ENCODE results near the gene PKIB. TPM values are rescaled to one million over a fixed set of nuclear protein-coding genes. Genes with fewer than 3 reads are reported as not detected.

PKIB gene
- total RNA-seq, 1 donor from 2014 or later, result 3.2 TPM

DNA sequence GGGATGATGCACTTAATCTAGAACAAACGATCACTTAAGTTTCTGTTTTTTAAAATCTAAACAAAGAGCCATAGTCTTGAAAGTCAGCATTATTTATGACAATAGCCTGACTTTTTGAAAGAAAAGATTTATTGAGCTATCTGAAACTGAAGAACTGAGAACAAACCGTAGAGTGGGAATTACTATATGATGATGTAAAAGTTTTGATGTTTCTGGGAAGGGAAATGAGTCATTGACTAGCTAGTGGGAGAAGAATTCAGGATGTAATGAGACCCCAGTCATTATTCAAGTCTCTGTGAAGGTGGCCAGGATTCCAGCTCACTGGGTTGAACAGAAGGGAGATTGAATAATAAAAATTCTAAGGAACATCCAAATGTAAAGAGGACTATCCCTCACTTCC lies 85.9 kb downstream of the PKIB start:
- Histone ChIP-seq H3K27ac (no peak overlapping the region), H3K4me3 (no peak overlapping the region), H3K27me3 (ENCODE audit: low read depth) (no peaks in the 10 kb centered on the region), H3K36me3 (no peaks in the 10 kb centered on the region), H3K4me1 (no peaks in the 10 kb centered on the region), H3K9me3 (no peaks in the 10 kb centered on the region)
- intact Hi-C loops (cut with DNase I), result no loop called here
- DNase-seq (no peak), ATAC-seq (no peak)
- no peak for TF ChIP-seq CTCF (IDR thresholded peaks at IDR 0.05)

GRCh38 chr6:122696853-122697252 lies 86.6 kb downstream of the PKIB start:
- H3K27ac ChIP-seq, result no peak overlapping the region
- no peaks in the 10 kb centered on the region for H3K36me3 ChIP-seq
- H3K27me3 ChIP-seq (ENCODE audit: low read depth), result no peaks in the 10 kb centered on the region
- no peaks in the 10 kb centered on the region for H3K9me3 ChIP-seq
- ATAC-seq (no peak), DNase-seq (no peak)
- no peak overlapping the region for H3K4me3 ChIP-seq
- intact Hi-C loops (cut with DNase I), result no loop called here
- H3K4me1 ChIP-seq, result no peaks in the 10 kb centered on the region
- no peak for TF ChIP-seq CTCF (IDR thresholded peaks at IDR 0.05)

DNA sequence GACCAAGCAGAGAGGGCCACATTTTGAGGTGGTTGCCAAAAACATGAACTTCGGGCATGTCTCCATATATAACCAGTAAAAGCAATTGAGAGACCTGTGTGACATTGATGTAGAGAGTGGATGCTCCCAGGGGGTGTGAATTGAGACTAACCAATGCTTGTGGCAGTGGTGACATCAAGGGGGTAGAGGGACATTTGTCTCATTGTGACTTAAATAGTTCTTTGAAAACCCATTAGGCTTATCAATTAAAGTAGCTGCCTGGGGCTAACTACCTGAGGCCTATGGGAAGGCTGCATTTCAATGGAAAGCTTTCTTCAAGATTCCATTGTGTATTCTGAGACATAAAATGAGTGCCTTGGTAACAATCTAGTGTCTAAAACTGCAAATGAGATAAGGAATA lies 87.3 kb downstream of the PKIB start:
- ATAC-seq, result no peak
- intact Hi-C loops (cut with DNase I), result no loop called here

DNA sequence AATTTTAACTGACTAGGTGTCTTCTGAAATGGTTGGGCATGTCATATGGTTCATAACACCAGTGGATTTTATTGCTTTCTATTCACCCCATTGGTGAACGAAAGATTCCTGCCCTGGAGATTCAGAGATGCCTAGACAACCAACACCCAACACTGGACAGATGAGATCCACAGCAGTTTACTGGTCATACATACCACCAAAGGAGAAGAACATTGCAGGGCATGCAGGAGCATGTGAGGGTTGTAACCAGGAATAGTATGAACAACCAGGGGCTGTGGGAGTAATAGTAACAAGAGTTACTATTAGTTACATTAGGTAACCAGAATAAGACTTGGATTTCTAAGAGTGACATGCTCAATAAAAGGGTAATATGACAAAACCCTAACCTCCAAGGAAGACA lies 91.5 kb downstream of the PKIB start:
- Histone ChIP-seq H3K4me1 (no peaks in the 10 kb centered on the region), H3K4me3 (no peak overlapping the region), H3K36me3 (no peaks in the 10 kb centered on the region), H3K27ac (no peak overlapping the region), H3K9me3 (no peaks in the 10 kb centered on the region), H3K27me3 (ENCODE audit: low read depth) (no peaks in the 10 kb centered on the region)
- DNase-seq (no peak), ATAC-seq (no peak)
- TF ChIP-seq CTCF (IDR thresholded peaks at IDR 0.05), result no peak
- intact Hi-C loops (cut with DNase I), result no loop called here

More for the DNA sequence above, 87.3 kb downstream of the PKIB start:
- H3K27ac ChIP-seq, result no peak overlapping the region
- H3K4me1 ChIP-seq, result no peaks in the 10 kb centered on the region
- TF ChIP-seq CTCF (IDR thresholded peaks at IDR 0.05), result no peak
- H3K4me3 ChIP-seq, result no peak overlapping the region
- H3K36me3 ChIP-seq, result no peaks in the 10 kb centered on the region
- DNase-seq, result no peak
- H3K27me3 ChIP-seq (ENCODE audit: low read depth), result no peaks in the 10 kb centered on the region
- H3K9me3 ChIP-seq, result no peaks in the 10 kb centered on the region

DNA sequence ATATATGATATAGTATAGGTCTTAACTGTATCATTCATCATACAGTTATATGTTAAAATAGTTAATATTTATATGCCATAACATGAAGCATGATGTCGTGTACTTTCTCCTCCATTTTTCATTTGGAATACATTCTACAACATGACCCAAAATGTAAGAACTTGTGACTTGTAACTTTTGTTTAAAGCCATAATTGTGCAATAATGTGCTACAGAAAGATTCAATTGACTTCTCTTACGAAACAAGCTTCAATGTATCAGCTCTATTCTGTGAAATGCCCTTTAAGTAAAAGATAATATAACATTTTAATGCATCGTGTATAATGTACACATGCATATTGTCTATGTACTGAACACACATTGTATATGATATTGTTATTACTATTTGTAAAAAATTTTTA lies 92.6 kb downstream of the PKIB start:
- H3K4me3 ChIP-seq, result no peak overlapping the region
- H3K27me3 ChIP-seq (ENCODE audit: low read depth), result no peaks in the 10 kb centered on the region
- TF ChIP-seq CTCF (IDR thresholded peaks at IDR 0.05), result no peak
- no peak for DNase-seq
- H3K4me1 ChIP-seq, result no peaks in the 10 kb centered on the region
- H3K27ac ChIP-seq, result no peak overlapping the region
- intact Hi-C loops (cut with DNase I), result no loop called here
- no peaks in the 10 kb centered on the region for H3K9me3 ChIP-seq
- H3K36me3 ChIP-seq, result no peaks in the 10 kb centered on the region
- ATAC-seq, result no peak

DNA sequence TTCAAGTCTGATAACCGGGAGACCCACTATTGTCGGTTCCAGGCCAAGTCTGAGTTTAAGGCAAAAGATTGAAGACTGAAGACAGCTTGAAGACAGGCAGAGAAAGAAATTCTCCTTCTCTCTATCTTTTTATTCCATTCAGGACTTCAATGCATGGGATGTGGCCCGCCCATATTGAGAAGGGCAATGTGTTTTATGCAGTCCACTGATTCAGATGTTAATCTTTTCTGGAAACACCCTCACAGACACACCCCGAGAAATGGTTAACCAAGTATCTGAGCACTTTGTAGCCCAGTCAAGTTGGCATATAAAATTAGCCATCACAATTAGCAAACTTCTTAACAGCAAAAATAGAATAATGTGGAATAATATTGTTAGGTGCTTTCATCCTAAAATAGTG lies 93.9 kb downstream of the PKIB start:
- H3K9me3 ChIP-seq, result no peaks in the 10 kb centered on the region

More for the DNA sequence above, 93.9 kb downstream of the PKIB start:
- no peaks in the 10 kb centered on the region for H3K36me3 ChIP-seq
- ATAC-seq, result no peak
- no peaks in the 10 kb centered on the region for H3K4me1 ChIP-seq
- H3K4me3 ChIP-seq, result no peak overlapping the region
- no peaks in the 10 kb centered on the region for H3K27me3 ChIP-seq (ENCODE audit: low read depth)
- no peak for DNase-seq
- no peak overlapping the region for H3K27ac ChIP-seq
- TF ChIP-seq CTCF (IDR thresholded peaks at IDR 0.05), result no peak
- intact Hi-C loops (cut with DNase I), result no loop called here
